A549 (cell line): Measurements from ENCODE around the gene PCED1B. TPM values are rescaled to one million over a fixed set of nuclear protein-coding genes. Genes with fewer than 3 reads are reported as not detected.
"Not testable (repeated sequence)": the region's sequence is repeated elsewhere in the genome, so short reads cannot be mapped to it uniquely, and the experiment has no call there.

ENCODE experiments used
- ATAC-seq, 2 experiments: fragments of 200-7000 bp in 1 of 2; fragments of >200 bp in 1 of 2; cut with Nextera tagmentation in 1 of 2; cut with Tn5 transposase in 1 of 2; 3 replicates each; pipeline versions ENCODE4 v1.8.0 to v1.9.1; 2018 to 2020; ENCODE audit warnings: mild to moderate bottlenecking in 1 of 2, moderate library complexity in 1 of 2
- CTCF ChIA-PET: fragments of 300-600 bp; sonication (Branson Sonifier 250); formaldehyde crosslinking; extraction: SDS; loops from one replicate; lab custom pipeline; 2021; ENCODE audit warnings: antibody characterized with exemption, inconsistent platforms; lab: Yijun Ruan, JAX
- POLR2A ChIA-PET: fragments of 350-600 bp; formaldehyde crosslinking; extraction: SDS; loops from one replicate; lab custom pipeline; 2021; ENCODE audit warnings: antibody characterized with exemption, inconsistent platforms; lab: Yijun Ruan, JAX
- DNase-seq, 2 experiments: peaks; one replicate each; pipeline versions ENCODE4 v3.0.0 to v3.0.0-alpha.2; 2011 to 2016; ENCODE audit warnings: low read depth in 1 of 2, low spot score in 1 of 2
- FAIRE-seq: peaks from 2 replicates; lab custom pipeline; 2011; peaks lifted over from hg19 to GRCh38; lab: Jason Lieb, UNC
- H3K27ac ChIP-seq, 2 experiments: fragments of >200 bp; sonication (Bioruptor Twin); formaldehyde crosslinking; 3 replicates each; pipeline ENCODE4 v1.5.1; 2016 to 2017
- H3K4me1 ChIP-seq: fragments of >200 bp; sonication (Bioruptor Twin); formaldehyde crosslinking; 3 replicates; pipeline ENCODE4 v1.6.1; 2016
- H3K4me2 ChIP-seq: fragments of >200 bp; sonication (Bioruptor Twin); formaldehyde crosslinking; 3 replicates; pipeline ENCODE4 v1.6.1; 2016
- H3K4me3 ChIP-seq: fragments of >200 bp; sonication (Bioruptor Twin); formaldehyde crosslinking; 3 replicates; pipeline ENCODE4 v1.5.1; 2016
- H3K9me3 ChIP-seq: fragments of >200 bp; sonication (Bioruptor Twin); formaldehyde crosslinking; 3 replicates; pipeline ENCODE4 v1.6.1; 2016
- BHLHE40 ChIP-seq: IDR thresholded peaks from 2 replicates; pipeline ENCODE4 v1.6.1; 2012; ENCODE audit warnings: low read depth, low read length, inconsistent platforms
- CEBPB ChIP-seq, 2 experiments: fragments of >200 bp in 1 of 2; sonication (Bioruptor Twin) in 1 of 2; formaldehyde crosslinking in 1 of 2; IDR thresholded peaks; 2 replicates each; pipeline ENCODE4 v1.6.1; 2012 to 2016
- CHD2 ChIP-seq: fragments of 150-350 bp; IDR thresholded peaks from 2 replicates; pipeline ENCODE4 v1.6.1; 2014; ENCODE audit warnings: low read length; ENCODE audit not compliant: partially characterized antibody
- CHD4 ChIP-seq: fragments of 200-600 bp; sonication (generic); IDR thresholded peaks from 2 replicates; pipeline ENCODE4 v1.6.1; 2016; ENCODE audit warnings: antibody characterized with exemption, mild to moderate bottlenecking, borderline replicate concordance
- EHMT2 ChIP-seq: fragments of 200-600 bp; sonication (generic); IDR thresholded peaks from 2 replicates; pipeline ENCODE4 v1.6.1; 2016; ENCODE audit warnings: antibody characterized with exemption, low read depth, mild to moderate bottlenecking, moderate library complexity
- EP300 ChIP-seq, 2 experiments: fragments of >200 bp; sonication (Bioruptor Twin); formaldehyde crosslinking; IDR thresholded peaks; 2 replicates in 1 of 2; 3 replicates in 1 of 2; pipeline ENCODE4 v1.6.1; 2016 to 2017
- FOSB ChIP-seq: fragments of 250-450 bp; sonication (Bioruptor Pico); IDR thresholded peaks from 2 replicates; pipeline ENCODE4 v1.5.0; 2020; ENCODE audit warnings: mild to moderate bottlenecking, moderate library complexity
- HEYL ChIP-seq: fragments of 250-450 bp; sonication (Bioruptor Pico); IDR thresholded peaks from 2 replicates; pipeline ENCODE4 v1.8.0; 2021; ENCODE audit warnings: mild to moderate bottlenecking, moderate library complexity
- JUNB ChIP-seq: fragments of >200 bp; sonication (Bioruptor Twin); formaldehyde crosslinking; IDR thresholded peaks from 2 replicates; pipeline ENCODE4 v1.6.1; 2016
- KDM5A ChIP-seq: fragments of 200-600 bp; sonication (generic); IDR thresholded peaks from 2 replicates; pipeline ENCODE4 v1.6.1; 2016; ENCODE audit warnings: antibody characterized with exemption, mild to moderate bottlenecking
- MYC ChIP-seq: IDR thresholded peaks from 2 replicates; pipeline ENCODE4 v1.6.1; 2012; ENCODE audit warnings: mild to moderate bottlenecking, inconsistent platforms, low read length, improper control_type of control experiment, borderline replicate concordance
- NFE2L2 ChIP-seq: fragments of 150-350 bp; conservative IDR thresholded peaks from 2 replicates; pipeline ENCODE4 v1.6.1; 2014; ENCODE audit warnings: low read length
- NPAS2 ChIP-seq: fragments of 250-450 bp; sonication (Bioruptor Pico); IDR thresholded peaks from 2 replicates; pipeline ENCODE4 v1.8.0; 2022; ENCODE audit warnings: mild to moderate bottlenecking, moderate library complexity, borderline replicate concordance
- NR3C1 ChIP-seq: fragments of >200 bp; sonication (Bioruptor Twin); formaldehyde crosslinking; IDR thresholded peaks from 3 replicates; pipeline ENCODE4 v1.6.1; 2017
- RCOR1 ChIP-seq: fragments of 150-350 bp; IDR thresholded peaks from 2 replicates; pipeline ENCODE4 v1.6.1; 2014; ENCODE audit warnings: antibody characterized with exemption, low read length, low read depth
- SMC3 ChIP-seq: fragments of >200 bp; sonication (Bioruptor Twin); formaldehyde crosslinking; IDR thresholded peaks from 3 replicates; pipeline ENCODE4 v1.6.1; 2018; ENCODE audit warnings: inconsistent platforms
- ZC3H11A ChIP-seq: fragments of 450-650 bp; IDR thresholded peaks from 2 replicates; pipeline ENCODE4 v1.6.1; 2014; ENCODE audit warnings: antibody characterized with exemption, mild to moderate bottlenecking
- WGBS: methylation state at CpG from one replicate; pipeline ENCODE4 v1.1.6; 2017; ENCODE audit errors: missing lambda C conversion rate; 5-methylcytosine and 5-hydroxymethylcytosine counted together
- polyA plus RNA-seq, 4 experiments: library from polyadenylated mRNA; depleted of rRNA in 3 of 4; stranded (reverse); fragments of >200 nt; fragmentation: RNase III in 1 of 4; extraction: RNeasy Plus Mini Kit Qiagen cat#74134 plus additional on column Dnase treatment in 1 of 4; gene quantifications; 2 replicates in 3 of 4; 3 replicates in 1 of 4; pipeline ENCODE4 v1.2.3, GENCODE V29; 2011 to 2017
- TF ChIP-seq, protein P1 (sequence below): fragments of 250-450 bp; sonication (Bioruptor Pico); IDR thresholded peaks from 2 replicates; pipeline ENCODE4 v1.5.0; 2021; ENCODE audit warnings: mild to moderate bottlenecking, moderate library complexity, borderline replicate concordance
- TF ChIP-seq, protein P2 (sequence below): IDR thresholded peaks from 2 replicates; pipeline ENCODE4 v1.6.1; 2012

PCED1B gene
- polyA plus RNA-seq, 2 of the 4 experiments (the other 2 are of a cell fraction), result 74.6 to 108 TPM

DNA sequence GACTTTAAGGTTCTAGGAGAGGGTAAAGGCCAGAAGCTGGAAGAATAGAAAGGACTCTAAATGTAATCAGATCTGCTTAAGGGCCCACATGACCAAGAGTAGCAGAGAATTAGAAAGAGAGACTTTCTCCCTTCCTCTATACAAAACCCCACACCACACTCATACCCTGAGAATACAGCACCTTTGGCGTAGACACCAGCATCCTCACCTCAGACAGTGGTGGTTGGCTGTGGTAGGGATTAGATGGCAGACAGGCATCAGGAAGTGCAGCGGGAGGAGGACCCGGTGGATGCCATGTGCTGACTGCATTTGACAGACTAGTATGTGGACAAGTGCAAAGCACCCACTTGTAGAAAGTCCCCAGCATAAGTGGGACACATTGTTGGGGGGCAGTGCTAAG, 98.6 kb downstream of the PCED1B start:
- FAIRE-seq (no peak), DNase-seq (no peak), ATAC-seq (no peak)
- Histone ChIP-seq H3K27ac (peak overlapping the region in 1 of 2 experiments; percentile 29; a peak in 1 of 6 replicates), H3K4me2 (no peak overlapping the region), H3K4me1 (peaks cover 11% of the 10 kb centered on the region), H3K4me3 (no peak overlapping the region), H3K9me3 (no peaks in the 10 kb centered on the region)
- WGBS, result 96% methylated on average over 3 of the region's 3 CpGs
- POLR2A ChIA-PET, result no interaction called here
- TF ChIP-seq CHD2 (no peak), NPAS2 (CRISPR knock-in tag) (no peak), RCOR1 (no peak), BHLHE40 (no peak), ZC3H11A (no peak), FOSB (CRISPR knock-in tag) (no peak), MYC (no peak), JUNB (no peak), NFE2L2 (no peak), KDM5A (no peak), SMC3 (no peak)
- CTCF ChIA-PET, result no interaction called here

DNA sequence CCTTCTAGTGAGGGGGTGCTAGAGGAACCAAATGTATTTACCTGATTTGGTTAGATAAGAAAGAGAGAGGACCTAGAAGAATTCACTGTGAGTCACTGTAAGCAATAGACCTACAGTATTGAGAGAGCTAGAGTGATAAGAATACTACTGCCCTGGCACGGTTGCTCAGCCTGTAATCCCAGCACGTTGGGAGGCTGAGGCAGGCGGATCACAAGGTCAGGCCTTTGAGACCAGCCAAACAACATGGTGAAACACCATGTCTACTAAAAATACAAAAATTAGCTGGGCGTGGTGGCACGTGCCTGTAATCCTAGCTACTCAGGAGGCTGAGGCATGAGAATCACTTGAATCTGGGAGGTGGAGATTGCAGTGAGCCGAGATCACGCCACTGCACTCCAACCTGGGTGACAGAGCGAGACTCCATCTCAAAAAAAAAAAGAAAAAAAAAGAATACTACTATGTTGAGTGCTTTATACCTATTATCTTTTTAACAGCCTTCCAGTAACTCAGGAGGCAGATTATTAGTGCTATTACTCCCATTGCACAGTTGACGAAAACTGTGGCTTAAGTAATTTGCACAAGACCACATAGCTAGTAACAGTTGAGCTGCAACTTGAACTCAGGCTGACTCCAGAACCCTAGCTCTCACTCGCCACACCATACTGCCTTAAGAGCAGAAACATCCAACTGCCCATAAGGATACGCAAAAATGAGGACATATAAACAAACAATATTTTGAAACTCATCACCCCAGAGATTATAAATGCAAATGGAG, 102.9 kb downstream of the PCED1B start:
- FAIRE-seq, H3K4me3 ChIP-seq, POLR2A ChIA-PET, H3K9me3 ChIP-seq: not testable (repeated sequence)
- H3K4me2 ChIP-seq, result peak overlapping the region; percentile 9; the same call in 1 of the 3 replicates
- peaks cover 26% of the 10 kb centered on the region for H3K4me1 ChIP-seq
- 81% methylated on average over 11 of the region's 11 CpGs for WGBS
- peak in 1 of 2 experiments; percentile 25 for DNase-seq
- ATAC-seq, result peak in 1 of 2 experiments; percentile 74; a peak in 3 of 6 replicates
- CTCF ChIA-PET, result interaction anchor here (1.5 kb wide), 1 partner anchor 112 kb away, joined by 5 read pairs; no protein-coding TSS in a partner anchor
- peak overlapping the region; percentile 16 to 48; a peak in 4 of 6 replicates for H3K27ac ChIP-seq

GRCh38 chr12:47184229-47184628, 104.8 kb downstream of the PCED1B start:
- 68% methylated on average over 3 of the region's 3 CpGs for WGBS
- no peak overlapping the region for H3K4me3 ChIP-seq
- H3K27ac ChIP-seq, result peak overlapping the region in 1 of 2 experiments; percentile 51; a peak in 3 of 6 replicates
- FAIRE-seq (no peak), DNase-seq (no peak), ATAC-seq (no peak)
- H3K4me2 ChIP-seq, result no peak overlapping the region
- H3K4me1 ChIP-seq, result peaks cover 38% of the 10 kb centered on the region
- CTCF ChIA-PET, result no interaction called here
- H3K9me3 ChIP-seq, result no peaks in the 10 kb centered on the region
- no peak for TF ChIP-seq CHD4
- no peak for TF ChIP-seq EP300 (IDR thresholded peaks at IDR 0.05)
- TF ChIP-seq HEYL (CRISPR knock-in tag), result no peak
- TF ChIP-seq NR3C1, result no peak
- TF ChIP-seq, protein P1, sequence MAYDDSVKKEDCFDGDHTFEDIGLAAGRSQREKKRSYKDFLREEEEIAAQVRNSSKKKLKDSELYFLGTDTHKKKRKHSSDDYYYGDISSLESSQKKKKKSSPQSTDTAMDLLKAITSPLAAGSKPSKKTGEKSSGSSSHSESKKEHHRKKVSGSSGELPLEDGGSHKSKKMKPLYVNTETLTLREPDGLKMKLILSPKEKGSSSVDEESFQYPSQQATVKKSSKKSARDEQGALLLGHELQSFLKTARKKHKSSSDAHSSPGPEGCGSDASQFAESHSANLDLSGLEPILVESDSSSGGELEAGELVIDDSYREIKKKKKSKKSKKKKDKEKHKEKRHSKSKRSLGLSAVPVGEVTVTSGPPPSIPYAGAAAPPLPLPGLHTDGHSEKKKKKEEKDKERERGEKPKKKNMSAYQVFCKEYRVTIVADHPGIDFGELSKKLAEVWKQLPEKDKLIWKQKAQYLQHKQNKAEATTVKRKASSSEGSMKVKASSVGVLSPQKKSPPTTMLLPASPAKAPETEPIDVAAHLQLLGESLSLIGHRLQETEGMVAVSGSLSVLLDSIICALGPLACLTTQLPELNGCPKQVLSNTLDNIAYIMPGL (CRISPR knock-in tag), result no peak
- TF ChIP-seq ZC3H11A, result no peak
- TF ChIP-seq SMC3, result no peak
- TF ChIP-seq, protein P2, sequence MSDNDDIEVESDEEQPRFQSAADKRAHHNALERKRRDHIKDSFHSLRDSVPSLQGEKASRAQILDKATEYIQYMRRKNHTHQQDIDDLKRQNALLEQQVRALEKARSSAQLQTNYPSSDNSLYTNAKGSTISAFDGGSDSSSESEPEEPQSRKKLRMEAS, result no peak
- no peak for TF ChIP-seq CEBPB (IDR thresholded peaks at IDR 0.05)
- TF ChIP-seq EHMT2, result no peak
- TF ChIP-seq, all 56 proteins: peak for 0
- POLR2A ChIA-PET, result no interaction called here
